RWPE2 (cell line): Measurements from ENCODE around the gene KAT2A.

ENCODE experiments used
- ATAC-seq: fragments of 200-7000 bp; cut with Tn5 transposase; 3 replicates; pipeline ENCODE4 v1.9.1; 2021; ENCODE audit warnings: low read depth
- DNase-seq: peaks from one replicate; pipeline ENCODE4 v3.0.0-alpha.2; 2020; ENCODE audit warnings: low spot score
- H3K27ac ChIP-seq: fragments of 450-650 bp; 2 replicates; pipeline ENCODE4 v1.5.1; 2017; ENCODE audit warnings: mild to moderate bottlenecking; ENCODE audit not compliant: poor library complexity, severe bottlenecking
- H3K27me3 ChIP-seq: fragments of 250-450 bp; sonication (Bioruptor Pico); 2 replicates; pipeline ENCODE4 v1.5.1; 2021; ENCODE audit warnings: mild to moderate bottlenecking, moderate library complexity; ENCODE audit not compliant: insufficient read depth, poor library complexity, severe bottlenecking
- H3K36me3 ChIP-seq: fragments of 250-450 bp; sonication (Bioruptor Pico); 2 replicates; pipeline ENCODE4 v1.5.1; 2020; ENCODE audit warnings: low read depth, mild to moderate bottlenecking, moderate library complexity
- H3K4me1 ChIP-seq: fragments of 250-450 bp; sonication (Bioruptor Pico); 2 replicates; pipeline ENCODE4 v1.5.1; 2021; ENCODE audit warnings: mild to moderate bottlenecking, moderate library complexity; ENCODE audit not compliant: insufficient read depth, poor library complexity, severe bottlenecking
- H3K4me3 ChIP-seq: fragments of 250-450 bp; sonication (Bioruptor Pico); 2 replicates; pipeline ENCODE4 v1.5.1; 2021; ENCODE audit warnings: mild to moderate bottlenecking, moderate library complexity; ENCODE audit not compliant: severe bottlenecking
- H3K9me3 ChIP-seq: fragments of 250-450 bp; sonication (Bioruptor Pico); 2 replicates; pipeline ENCODE4 v1.5.1; 2021; ENCODE audit warnings: mild to moderate bottlenecking, moderate library complexity; ENCODE audit not compliant: severe bottlenecking
- TF ChIP-seq, protein P1 (sequence below): fragments of 450-650 bp; IDR thresholded peaks from one replicate; pipeline ENCODE4 v1.5.1; 2017; ENCODE audit warnings: mild to moderate bottlenecking, moderate library complexity; ENCODE audit not compliant: poor library complexity, severe bottlenecking

The KAT2A gene

DNA sequence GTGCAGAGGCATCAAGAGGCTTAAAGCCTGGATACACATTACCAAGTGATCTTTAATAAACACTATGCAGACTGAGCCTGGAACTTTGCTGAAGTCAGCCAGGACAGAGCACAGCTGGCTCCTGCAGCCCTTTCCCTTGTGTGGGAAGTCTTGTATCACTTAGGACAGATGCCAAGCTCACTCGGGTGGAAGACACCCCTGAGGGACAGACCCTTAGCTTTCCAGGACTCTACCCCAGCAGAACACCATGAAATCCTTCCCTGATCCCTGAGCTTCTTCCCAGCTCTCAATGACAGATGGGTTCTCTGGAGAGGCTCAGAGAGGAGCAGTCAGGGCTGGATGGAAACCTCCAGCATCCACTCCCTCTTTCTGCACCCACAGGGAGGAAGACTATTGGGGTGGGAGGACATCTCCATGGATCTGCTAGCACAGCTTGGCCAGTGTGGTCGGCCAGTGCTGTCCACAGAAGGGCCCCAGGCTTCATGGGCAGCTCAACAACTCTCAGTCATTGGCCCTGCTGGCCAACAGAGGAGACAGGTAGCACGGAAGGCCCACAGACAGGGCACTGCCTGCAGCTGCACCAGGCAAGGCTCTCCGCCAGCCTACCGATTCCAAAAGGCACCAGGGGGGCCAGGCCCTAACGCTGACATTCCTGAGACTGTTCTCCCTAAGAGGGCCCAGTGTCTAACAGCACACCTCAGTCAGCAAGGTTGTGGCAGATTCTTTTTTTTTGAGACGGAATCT is 17.8 kb upstream of the KAT2A start:
- TF ChIP-seq, protein P1, sequence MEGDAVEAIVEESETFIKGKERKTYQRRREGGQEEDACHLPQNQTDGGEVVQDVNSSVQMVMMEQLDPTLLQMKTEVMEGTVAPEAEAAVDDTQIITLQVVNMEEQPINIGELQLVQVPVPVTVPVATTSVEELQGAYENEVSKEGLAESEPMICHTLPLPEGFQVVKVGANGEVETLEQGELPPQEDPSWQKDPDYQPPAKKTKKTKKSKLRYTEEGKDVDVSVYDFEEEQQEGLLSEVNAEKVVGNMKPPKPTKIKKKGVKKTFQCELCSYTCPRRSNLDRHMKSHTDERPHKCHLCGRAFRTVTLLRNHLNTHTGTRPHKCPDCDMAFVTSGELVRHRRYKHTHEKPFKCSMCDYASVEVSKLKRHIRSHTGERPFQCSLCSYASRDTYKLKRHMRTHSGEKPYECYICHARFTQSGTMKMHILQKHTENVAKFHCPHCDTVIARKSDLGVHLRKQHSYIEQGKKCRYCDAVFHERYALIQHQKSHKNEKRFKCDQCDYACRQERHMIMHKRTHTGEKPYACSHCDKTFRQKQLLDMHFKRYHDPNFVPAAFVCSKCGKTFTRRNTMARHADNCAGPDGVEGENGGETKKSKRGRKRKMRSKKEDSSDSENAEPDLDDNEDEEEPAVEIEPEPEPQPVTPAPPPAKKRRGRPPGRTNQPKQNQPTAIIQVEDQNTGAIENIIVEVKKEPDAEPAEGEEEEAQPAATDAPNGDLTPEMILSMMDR = no peak
- peaks cover 23% of the 10 kb centered on the region for H3K4me1 ChIP-seq
- H3K27ac ChIP-seq = no peak overlapping the region
- no peak overlapping the region for H3K4me3 ChIP-seq
- peaks cover 38% of the 10 kb centered on the region for H3K36me3 ChIP-seq
- H3K27me3 ChIP-seq = no peaks in the 10 kb centered on the region
- ATAC-seq (no peak), DNase-seq (no peak)
- H3K9me3 ChIP-seq = no peaks in the 10 kb centered on the region

DNA sequence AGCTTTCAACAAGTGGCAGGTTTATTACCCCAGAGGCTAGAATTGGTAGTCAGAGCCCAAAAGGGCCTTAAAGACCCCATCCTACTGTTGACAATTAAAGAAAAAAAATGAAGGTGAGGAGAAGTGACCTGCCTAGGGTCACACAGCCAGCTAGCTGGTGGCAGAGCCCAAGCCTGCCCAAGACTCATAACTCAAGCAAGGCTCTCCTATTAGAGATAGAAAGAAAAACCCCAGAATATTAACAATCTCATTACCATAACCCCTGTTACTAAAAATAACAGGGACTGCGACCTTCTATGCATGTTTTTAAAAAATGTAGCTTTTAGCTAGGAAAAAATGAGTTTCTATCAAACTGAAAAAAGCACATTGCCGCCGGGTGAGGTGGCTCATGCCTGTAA is 15.5 kb upstream of the KAT2A start:
- ATAC-seq (no peak), DNase-seq (no peak)
- H3K36me3 ChIP-seq = peaks cover 29% of the 10 kb centered on the region
- H3K9me3 ChIP-seq = no peaks in the 10 kb centered on the region
- peaks cover 35% of the 10 kb centered on the region for H3K4me1 ChIP-seq
- H3K4me3 ChIP-seq = no peak overlapping the region
- no peaks in the 10 kb centered on the region for H3K27me3 ChIP-seq
- TF ChIP-seq, protein P1 = no peak
- H3K27ac ChIP-seq = peak overlapping the region; percentile 75

DNA sequence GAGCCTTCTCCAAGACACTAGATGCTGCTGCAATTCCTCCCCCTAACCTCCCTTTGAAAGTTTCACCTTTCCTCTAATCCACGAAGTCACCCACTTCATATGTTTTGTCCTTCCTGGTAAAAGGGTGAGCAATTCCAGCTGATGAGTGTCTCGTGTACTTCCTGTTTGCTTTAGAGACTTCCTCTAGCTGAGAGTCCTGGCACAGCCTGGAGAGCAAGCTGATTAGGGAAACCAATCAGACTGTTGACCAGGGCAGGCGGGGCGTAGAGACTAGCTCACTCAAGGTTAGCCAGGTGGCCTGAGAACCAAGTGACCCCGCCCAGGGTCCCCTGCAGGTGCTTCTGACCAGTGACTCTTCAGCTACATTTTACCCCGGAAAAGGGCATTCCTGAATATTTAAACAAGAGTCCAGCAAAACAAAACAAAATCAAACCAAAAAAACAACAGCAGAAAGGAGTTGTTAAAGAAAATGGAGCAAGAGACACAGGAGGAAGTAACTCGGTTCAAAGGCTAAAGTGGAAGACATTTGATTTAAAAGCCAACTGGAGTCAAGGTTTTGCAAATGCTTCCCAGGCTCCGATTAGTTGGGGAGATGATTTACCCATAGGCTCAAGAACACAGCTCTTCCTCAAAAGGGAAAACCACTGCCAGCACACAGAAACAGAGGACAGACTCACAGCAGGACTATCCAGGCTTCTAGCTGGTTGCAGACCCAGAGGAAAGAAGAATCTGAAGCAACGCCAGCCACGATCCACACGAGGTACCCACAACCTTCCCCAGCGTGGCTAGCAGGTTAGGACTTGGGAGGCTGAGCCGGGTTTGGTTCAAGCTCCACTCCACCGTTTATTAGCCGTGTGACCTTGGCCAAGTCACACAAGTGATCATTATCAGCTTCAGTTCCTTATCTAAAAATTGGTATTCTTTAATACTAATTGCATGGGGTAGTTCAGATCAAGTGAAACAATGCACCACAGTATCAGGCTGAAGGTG is 14.8 kb upstream of the KAT2A start:
- Histone ChIP-seq H3K27me3 (no peaks in the 10 kb centered on the region), H3K4me3 (no peak overlapping the region), H3K4me1 (peaks cover 35% of the 10 kb centered on the region), H3K9me3 (no peaks in the 10 kb centered on the region), H3K27ac (peak overlapping the region; percentile 75), H3K36me3 (peaks cover 29% of the 10 kb centered on the region)
- DNase-seq (no peak), ATAC-seq (peak; percentile 95)
- TF ChIP-seq, protein P1 = no peak

DNA sequence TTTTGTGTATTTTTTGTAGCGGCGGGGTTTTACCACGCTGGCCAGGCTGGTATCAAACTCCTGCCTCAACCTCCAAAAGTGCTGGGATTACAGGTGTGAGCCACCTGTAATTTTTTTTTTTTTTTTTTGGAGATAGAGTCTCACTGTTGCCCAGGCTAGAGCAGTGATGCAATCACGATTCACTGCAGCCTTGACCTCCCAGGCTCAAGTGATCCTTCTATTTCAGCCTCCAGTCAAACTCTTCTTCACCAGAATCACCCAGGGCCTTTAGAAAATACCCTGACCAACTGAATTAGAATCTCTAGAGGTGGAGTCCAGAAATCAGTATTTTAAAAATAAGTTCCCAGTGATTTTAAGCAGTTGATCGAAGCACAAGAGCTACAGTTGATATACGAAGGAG is 14.0 kb upstream of the KAT2A start:
- Histone ChIP-seq H3K4me3 (no peak overlapping the region), H3K9me3 (no peaks in the 10 kb centered on the region), H3K36me3 (peaks cover 35% of the 10 kb centered on the region), H3K4me1 (peaks cover 35% of the 10 kb centered on the region), H3K27ac (peak overlapping the region; percentile 75), H3K27me3 (no peaks in the 10 kb centered on the region)
- ATAC-seq (no peak), DNase-seq (no peak)
- TF ChIP-seq, protein P1 = no peak
